Suppressor macrophage (primary cell): Measurements from ENCODE around the gene STARD8.
"Not testable (repeated sequence)": the region's sequence is repeated elsewhere in the genome, so short reads cannot be mapped to it uniquely, and the experiment has no call there.

ENCODE experiments used
- DNase-seq, 4 experiments: peaks; one replicate each; pipeline ENCODE4 v3.0.0-alpha.2; 2020 to 2022
- total RNA-seq, 17 experiments: gene quantifications; one replicate each; lab custom pipeline; 2026; ENCODE audit warnings: mixed read lengths in 6 of 17, inconsistent platforms in 3 of 17; lab: John Stamatoyannopoulos, UW

The STARD8 gene, protein sequence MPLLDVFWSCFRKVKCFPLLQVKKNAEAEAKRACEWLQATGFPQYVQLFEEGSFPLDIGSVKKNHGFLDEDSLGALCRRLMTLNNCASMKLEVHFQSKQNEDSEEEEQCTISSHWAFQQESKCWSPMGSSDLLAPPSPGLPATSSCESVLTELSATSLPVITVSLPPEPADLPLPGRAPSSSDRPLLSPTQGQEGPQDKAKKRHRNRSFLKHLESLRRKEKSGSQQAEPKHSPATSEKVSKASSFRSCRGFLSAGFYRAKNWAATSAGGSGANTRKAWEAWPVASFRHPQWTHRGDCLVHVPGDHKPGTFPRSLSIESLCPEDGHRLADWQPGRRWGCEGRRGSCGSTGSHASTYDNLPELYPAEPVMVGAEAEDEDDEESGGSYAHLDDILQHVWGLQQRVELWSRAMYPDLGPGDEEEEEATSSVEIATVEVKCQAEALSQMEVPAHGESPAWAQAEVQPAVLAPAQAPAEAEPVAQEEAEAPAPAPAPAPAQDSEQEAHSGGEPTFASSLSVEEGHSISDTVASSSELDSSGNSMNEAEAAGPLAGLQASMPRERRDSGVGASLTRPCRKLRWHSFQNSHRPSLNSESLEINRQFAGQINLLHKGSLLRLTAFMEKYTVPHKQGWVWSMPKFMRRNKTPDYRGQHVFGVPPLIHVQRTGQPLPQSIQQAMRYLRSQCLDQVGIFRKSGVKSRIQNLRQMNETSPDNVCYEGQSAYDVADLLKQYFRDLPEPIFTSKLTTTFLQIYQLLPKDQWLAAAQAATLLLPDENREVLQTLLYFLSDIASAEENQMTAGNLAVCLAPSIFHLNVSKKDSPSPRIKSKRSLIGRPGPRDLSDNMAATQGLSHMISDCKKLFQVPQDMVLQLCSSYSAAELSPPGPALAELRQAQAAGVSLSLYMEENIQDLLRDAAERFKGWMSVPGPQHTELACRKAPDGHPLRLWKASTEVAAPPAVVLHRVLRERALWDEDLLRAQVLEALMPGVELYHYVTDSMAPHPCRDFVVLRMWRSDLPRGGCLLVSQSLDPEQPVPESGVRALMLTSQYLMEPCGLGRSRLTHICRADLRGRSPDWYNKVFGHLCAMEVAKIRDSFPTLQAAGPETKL
- 32.6 to 166 (median 81.0) reads per million in 17 experiments for total RNA-seq

DNA sequence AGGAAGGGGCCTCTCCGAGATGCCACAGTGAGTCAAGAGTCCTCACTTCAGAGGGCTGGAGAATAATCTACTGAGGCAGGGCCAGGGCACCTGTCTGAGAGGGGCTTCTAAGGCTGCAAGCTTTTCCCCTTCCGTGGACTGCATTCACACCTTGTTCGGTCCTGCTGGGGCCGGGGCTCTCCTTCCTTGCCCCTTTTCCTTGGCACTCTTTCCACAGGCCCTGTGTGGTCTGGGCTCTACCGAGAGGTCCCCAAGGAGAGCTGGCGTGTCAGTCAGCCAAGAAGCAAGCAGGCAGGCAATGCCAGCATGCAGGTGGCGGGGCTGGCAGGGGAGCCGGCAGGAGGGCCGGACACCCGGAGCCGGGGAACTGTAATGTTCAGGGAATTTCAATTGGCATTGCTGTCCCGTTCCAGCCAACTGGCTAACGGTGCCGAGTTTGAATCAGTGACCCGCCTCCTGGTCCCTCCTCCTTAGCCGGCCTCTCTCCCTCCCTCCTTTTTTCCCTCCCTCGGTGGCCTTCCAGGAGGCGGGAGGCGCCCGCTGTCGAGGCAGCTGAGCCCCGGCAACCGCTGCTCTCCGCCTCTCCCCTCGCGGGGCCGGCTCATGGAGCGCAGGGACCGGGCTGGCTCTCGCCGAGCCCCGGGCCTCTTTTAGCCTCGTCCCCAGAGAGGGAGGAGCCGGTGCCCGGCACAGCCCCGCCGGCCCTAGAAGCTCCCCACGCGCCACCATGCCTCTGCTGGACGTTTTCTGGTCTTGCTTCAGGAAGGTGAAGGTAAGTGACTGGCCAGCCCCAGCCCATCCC lies at the start of gene STARD8:
TSS of gene STARD8 (plus strand) at position 511 of the 802 bp plus-strand sequence. CDS start at position 728, 217 bp downstream.
- peak in 3 of 4 experiments; percentile 5 to 46 (median 25) for DNase-seq

GRCh38 chrX:68598841-68599240 lies 48.6 kb upstream of the STARD8 start:
- DNase-seq = peak; percentile 4 to 46 (median 39)

- peak; percentile 11 to 40 (median 23) for DNase-seq
Observed at GRCh38 chrX:68599256-68600152, 48.0 kb upstream of the STARD8 start.

- not testable (repeated sequence) for DNase-seq
Observed at GRCh38 chrX:68604216-68604615, 43.2 kb upstream of the STARD8 start.

DNA sequence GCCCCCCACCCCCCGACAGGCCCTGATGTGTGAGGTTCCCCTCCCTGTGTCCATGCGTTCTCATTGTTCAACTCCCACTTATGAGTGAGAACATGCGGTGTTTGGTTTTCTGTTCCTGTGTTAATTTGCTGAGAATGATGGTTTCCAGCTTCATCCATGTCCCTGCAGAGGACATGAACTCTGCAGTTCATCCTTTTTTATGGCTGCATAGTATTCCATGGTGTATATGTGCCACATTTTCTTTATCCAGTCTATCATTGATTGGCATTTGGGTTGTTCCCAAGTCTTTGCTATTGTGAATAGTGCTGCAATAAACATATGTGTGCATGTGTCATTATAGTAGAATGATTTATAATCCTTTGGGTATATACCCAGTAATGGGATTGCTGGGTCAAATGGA lies 32.7 kb upstream of the STARD8 start:
- DNase-seq = not testable (repeated sequence)

- no peak for DNase-seq
Observed at GRCh38 chrX:68627986-68628385, 19.5 kb upstream of the STARD8 start.

DNA sequence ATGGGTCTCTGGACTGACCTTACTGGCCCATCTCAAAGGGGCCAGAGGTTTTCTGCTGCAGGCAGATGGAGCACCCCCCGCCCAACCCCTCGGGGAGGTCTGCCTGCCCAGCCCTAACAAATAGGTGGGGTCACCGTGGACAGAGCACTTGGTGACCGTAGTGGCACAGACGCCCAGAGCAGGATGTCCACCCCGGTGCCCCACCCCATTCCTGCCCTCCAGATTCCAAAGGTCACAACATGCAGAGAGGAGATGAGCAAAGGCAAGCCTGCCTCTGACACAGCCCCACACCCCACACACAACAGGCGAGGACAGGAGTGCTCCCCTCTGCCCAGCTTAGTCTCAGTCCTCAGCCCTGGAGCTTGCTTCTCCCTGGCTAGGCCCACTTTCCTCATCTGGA lies 17.5 kb upstream of the STARD8 start:
- DNase-seq = not testable (repeated sequence)

DNA sequence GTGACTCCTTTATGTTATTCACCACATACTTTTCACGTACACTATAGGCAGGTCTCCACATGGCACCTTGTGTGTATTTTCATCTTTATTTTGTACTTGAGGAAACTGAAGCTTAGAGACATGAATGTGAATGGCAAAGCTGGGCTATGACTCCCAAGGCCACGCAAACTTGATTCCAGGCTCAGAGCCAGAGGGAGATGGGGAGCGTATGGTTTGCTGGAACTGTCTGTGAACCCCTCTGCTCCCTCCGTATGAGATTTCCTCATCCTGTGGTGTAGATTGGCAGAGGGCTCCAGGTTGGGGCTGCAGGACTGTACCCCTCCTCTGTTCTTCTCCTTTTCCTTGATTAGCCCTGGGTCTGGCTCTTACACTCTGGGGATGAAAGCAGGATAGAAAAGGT lies 16.1 kb upstream of the STARD8 start:
- DNase-seq = no peak

GRCh38 chrX:68632491-68632890 lies 15.0 kb upstream of the STARD8 start:
- no peak for DNase-seq

GRCh38 chrX:68633981-68634380 lies 13.5 kb upstream of the STARD8 start:
- DNase-seq = no peak

DNA sequence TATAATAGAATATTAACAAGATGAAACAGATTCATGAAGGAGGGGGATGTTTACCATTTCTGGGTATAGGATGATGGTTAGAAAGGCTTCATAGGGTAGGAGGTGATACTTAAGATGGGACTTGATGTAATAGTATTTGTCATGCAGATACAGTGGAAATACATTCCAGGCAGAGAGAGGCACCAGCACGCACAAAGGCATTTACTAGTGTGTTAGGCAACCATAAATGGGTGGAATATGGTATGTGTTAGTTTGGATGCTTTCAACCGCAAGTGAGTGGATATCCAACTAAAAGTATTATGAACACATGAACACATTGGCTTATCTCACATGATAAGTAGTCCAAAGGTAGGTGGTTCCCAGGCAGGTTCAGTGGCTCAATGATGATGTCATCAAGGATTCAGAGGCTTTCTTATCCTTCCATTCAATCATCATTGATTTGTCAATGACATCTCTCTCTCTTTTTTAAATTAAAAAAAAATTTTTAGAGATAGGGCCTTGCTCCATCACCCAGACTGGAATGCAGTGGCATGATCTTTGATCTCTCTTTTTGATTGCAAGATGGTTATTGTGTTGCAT lies 12.7 kb upstream of the STARD8 start:
- DNase-seq = no peak

GRCh38 chrX:68640661-68641060 lies 6.8 kb upstream of the STARD8 start:
- DNase-seq = no peak

DNA sequence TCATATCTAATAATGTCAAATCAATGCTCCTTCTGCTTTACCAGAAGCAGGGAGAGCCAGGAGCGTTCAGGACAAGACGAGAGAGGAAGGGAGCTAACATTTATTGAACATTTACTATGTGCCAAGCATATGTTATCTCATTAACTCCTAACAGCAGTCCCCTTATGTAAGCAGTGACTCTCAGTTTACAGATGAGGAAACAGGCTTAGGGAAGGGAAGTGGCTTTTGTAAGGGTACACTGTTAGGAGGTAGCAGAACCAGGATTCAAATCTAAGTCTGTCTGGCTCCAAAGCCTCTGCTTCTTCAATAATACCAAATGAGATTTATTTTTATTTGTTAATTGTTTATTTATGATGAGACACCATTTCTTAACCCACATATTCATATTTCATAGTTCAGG lies 2.6 kb upstream of the STARD8 start:
- DNase-seq = peak in 3 of 4 experiments; percentile 21 to 54 (median 49)

GRCh38 chrX:68646421-68646820 lies 1.0 kb upstream of the STARD8 start:
- DNase-seq = no peak

DNA sequence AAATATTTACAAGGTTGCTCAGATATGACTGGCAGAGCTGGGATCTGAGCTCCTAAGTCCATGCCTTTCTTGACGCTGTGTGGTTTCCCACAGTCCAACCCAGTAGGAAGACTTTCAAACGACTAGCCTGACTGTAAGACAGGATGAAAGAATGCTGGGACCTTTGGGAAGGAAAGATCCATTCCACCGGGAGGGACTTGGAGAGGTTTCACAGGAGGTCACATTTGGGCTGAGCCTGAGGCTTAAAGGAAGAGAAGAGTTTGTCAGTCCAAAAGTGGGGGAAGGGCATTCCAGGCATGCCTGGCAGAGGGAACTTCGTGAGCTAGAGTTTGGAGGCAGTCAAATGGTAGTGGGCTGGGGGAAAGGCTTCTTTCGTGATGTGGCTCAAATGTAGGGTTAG lies 1.5 kb downstream of the STARD8 start:
- DNase-seq = no peak

- DNase-seq = peak in 1 of 4 experiments; percentile 3
Observed at GRCh38 chrX:68650491-68650890, 3.0 kb downstream of the STARD8 start.

DNA sequence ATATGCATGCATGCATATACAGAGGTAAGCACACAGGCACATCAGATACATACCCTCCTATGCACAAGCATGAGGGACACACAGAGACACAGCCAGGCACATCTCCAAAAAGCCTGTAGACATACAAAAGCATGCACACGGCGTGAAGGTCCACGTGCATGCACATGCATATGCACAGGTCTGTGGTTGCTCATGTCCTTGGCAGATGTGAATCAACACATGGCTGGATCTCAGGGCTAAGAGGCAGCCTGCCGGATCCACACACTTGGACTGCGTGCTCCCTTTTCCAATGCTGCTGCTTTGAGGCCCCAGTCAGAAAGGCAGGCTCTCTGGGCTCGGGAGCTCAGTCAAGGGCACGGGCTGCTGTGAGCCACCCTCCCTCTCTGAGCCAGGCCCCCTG lies 3.6 kb downstream of the STARD8 start:
- DNase-seq = no peak

GRCh38 chrX:68652326-68653170 lies 5.1 kb downstream of the STARD8 start:
- DNase-seq = peak in 1 of 4 experiments; percentile 3

DNA sequence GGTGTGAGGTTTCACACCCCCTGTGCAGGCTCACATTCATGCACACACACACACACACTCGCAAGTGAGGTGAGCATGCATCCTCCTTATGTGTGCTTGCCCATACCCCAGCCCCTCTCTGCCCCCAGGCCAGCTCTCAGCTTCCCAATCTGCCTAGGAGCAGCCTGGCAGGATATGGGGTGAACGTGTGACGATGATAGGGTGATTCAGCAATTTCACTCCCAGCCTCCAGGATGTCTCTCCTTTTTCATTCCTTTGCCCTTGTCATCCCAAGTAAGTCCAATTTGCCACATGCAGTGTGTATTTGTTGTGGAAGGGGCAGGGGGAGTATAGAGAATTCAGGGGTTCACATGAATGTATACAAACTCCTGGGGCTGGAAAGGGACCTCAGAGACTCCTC lies 7.2 kb downstream of the STARD8 start:
- DNase-seq = no peak

DNA sequence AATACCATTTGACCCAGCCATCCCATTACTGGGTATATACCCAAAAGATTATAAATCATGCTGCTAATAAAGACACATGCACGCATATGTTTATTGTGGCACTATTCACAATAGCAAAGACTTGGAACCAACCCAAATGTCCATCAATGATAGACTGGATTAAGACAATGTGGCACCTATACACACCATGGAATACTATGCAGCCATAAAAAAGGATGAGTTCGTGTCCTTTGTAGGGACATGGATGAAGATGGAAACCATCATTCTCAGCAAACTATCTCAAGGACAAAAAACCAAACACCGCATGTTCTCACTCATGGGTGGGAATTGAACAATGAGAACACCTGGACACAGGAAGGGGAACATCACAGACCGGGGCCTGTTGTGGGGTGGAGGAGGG lies 9.0 kb downstream of the STARD8 start:
- not testable (repeated sequence) for DNase-seq
